Skeletal muscle cell (primary cell): Measurements from ENCODE around the gene UGGT2.
A peak's percentile ranks its signal among the peaks of the same experiment; 100 is the strongest.
"Not testable (repeated sequence)": the region's sequence is repeated elsewhere in the genome, so short reads cannot be mapped to it uniquely, and the experiment has no call there.

ENCODE experiments used
- DNase-seq: peaks from one replicate; pipeline ENCODE4 v3.0.0-alpha.2; 2010; ENCODE audit warnings: low read depth
- H3K4me3 ChIP-seq: 2 replicates; pipeline ENCODE4 v1.5.1; 2011; ENCODE audit warnings: low read depth, mild to moderate bottlenecking, control low read depth, low read length, moderate library complexity

The UGGT2 gene

DNA sequence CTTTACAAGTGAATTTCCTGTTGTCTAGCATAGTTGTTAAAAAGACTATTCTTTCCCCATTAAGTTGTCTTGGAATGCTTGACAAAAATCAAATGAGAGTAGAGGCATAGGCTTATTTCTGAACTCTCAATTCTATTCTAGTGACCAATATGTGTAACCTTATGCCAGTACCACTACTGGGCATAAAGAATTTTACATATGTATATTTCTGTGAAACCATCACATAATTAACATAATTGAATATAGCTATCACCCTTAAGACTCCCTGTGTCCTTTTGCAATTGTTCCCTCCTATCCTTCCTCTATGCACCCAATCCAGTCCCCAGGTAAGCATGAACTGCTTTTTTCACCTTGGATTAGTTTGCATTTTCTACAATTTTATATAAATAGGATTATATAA, 211.3 kb downstream of the UGGT2 start:
- H3K4me3 ChIP-seq, result no peak overlapping the region
- DNase-seq, result no peak

DNA sequence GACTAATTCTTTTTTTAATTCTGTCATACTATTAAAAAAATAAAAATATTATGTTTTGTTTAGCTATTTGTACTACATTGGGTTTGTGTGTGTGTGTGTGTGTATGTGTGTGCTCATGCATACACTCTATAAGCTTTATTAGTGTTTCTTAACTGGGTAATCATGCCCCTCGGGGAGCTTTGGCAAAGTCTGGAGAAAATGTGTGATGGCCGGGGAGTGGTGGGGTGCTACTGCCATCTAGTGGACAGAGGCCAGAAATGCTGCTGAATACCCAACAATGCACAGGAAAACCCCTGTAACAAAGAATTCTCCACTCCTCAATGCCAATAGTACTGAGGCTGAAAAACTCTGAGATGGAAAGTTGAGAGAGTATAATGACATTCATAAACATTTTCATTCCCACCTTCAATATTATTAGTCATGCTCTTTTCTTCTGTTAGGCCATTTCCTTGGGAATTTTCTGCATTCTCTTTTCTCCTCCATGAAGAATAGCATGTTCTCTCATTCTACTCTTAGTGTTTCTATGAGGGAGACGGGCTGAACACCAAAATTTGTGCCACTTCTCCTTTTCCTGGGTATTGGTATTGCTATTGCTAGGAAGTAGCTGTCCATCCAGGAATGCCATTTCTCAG, 219.0 kb downstream of the UGGT2 start:
- peak; percentile 20 for DNase-seq
- H3K4me3 ChIP-seq, result no peak overlapping the region

DNA sequence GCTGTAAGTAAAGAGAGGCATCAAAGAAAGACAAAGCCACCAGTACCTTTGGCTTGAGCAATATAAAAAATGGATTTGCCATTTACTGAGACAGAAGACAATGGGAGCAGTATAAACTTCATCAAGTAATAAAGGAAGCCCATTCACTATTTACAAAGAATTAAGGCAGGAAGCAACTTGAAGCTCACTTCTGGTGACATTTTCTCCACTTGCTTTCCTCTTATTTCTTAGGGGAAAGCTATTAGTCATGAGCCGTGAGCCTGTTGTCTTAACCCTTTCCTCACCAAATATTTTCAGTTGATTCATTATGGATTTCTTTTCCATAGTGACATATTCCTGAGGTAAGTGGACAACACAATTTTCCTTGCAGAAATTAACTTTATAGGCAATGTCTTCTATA, 219.5 kb downstream of the UGGT2 start:
- no peak overlapping the region for H3K4me3 ChIP-seq
- no peak for DNase-seq

DNA sequence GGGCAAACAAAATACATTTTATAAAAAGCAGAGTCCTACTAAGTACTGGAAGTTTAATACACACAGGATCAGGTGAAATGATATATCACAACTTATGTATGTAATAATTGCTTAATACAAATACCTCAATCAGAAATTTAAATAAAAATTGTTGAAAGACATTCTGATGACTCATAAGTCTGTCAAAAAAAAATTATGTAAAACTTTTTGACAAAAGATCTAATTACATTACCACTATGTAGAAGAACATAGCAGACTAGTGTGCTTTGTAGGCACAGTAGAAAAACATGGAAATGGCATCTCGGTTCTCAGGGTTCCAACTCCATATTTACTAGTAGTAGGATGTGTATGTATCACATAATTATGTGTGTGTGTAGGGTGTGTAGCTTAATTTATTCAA, 220.1 kb downstream of the UGGT2 start:
- no peak for DNase-seq
- no peak overlapping the region for H3K4me3 ChIP-seq

DNA sequence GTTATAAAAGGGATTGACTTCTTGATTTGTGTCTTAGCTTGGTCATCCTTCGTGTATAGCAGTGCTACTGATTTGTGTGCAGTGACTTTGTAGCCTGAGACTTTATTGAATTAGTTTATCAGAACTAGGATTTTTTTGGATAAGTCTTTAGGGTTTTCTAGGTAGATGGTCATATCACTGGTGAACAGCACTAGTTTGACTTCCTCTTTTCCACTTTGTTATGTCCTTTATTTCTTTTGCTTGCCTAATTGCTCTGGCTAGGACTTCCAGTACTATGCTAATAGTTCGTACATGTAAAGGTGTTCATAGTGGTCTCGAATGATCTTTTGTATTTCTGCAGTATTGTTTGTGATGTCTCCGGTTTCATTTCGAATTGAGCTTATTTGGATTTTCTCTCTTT, 230.9 kb downstream of the UGGT2 start:
- no peak overlapping the region for H3K4me3 ChIP-seq
- DNase-seq, result no peak

DNA sequence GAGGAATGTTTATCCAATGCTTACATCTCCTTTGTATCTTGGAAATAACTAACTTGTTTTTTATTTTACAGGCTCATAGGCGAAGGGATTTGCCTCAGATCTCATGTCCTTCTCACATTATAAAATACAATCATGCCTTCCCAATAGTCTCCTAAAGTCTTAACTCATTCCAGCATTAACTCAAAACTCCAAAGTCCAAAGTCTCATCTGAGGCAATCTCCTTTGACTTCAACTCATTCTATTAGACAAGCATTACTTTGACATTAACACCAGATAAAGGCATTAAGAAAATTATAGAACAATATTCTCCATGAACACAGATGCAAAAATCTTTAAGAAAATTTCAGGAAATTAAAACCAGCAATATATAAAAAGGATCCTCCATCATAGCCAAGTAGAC, 238.7 kb downstream of the UGGT2 start:
- DNase-seq, result no peak
- H3K4me3 ChIP-seq, result no peak overlapping the region

DNA sequence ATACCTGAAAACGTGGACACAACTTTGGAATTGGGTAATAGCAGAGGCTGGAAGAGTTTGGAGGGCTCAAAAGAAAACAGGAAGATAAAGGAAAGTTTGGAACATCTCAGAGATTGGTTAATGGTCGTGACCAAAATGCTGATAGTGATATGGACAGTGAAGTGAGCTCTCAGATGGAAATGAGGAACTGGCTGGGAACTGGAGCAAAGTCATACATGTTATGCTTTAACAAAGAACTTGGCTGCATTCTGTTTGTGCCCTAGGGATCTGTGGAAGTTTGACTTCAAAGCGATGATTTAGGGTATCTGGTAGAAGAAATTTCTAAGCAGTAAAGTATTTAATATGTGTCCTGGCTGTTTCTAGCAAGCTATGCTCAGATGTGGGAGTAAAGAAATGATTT, 240.1 kb downstream of the UGGT2 start:
- H3K4me3 ChIP-seq, result no peak overlapping the region

DNA sequence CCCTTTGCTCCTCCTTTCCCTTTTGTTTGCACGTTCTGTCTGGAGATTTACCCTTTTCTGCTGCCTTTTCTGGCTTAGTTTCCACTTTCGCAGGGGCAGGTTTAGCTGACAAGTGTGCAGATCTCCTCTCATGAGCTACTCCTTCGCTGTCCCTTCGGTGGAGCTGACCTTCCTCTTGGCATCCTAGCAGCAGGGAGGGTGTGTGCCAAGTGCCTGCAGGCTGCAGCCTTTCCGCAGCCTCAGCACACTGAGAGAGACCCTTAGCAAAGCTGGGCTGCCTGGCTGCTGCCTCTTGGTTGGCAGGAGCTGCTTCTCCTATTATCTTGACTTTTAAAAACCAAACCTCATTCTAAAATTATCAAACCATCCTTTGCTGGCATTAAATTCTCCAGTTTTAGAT, 243.8 kb downstream of the UGGT2 start:
- DNase-seq, result no peak
- no peak overlapping the region for H3K4me3 ChIP-seq

More for the DNA sequence above, 240.1 kb downstream of the UGGT2 start:
- DNase-seq, result no peak

DNA sequence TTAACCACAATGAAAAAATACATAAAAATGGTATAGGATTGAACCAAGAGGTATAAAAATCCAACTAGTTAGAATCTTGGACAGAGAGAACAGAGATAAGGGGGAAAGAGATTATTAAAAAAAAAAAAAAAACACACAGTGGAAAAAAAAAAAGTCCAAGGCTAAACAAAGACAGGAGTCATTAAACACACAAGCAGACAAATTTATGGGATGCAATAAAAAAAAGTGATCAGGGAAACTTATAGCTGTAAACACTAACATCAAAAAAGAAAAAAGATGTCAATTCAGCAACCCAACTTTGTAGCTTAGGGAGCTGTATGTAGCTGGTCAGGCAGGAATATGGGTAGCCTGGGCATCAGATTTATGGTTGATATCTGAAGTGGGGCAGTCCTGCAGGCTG, 247.3 kb downstream of the UGGT2 start:
- DNase-seq, result no peak
- no peak overlapping the region for H3K4me3 ChIP-seq

DNA sequence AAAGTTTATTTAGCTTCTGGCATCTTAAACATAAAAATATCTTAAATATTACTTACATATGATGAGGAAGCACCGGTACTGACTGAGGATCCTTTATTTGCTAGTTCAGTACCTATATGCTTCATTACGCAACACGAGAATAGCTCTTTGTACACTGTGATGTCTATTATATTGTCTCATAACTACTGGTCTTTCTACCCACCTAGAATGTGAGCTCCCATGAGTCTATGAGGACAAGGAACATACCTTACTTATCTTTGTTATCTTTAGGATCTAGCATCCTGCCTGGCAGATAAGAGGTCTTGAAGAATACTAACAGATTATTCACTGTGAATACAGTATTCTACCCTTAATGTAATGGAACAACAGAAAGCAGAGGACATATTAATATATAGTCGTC, 251.4 kb downstream of the UGGT2 start:
- H3K4me3 ChIP-seq, result no peak overlapping the region
- DNase-seq, result no peak

DNA sequence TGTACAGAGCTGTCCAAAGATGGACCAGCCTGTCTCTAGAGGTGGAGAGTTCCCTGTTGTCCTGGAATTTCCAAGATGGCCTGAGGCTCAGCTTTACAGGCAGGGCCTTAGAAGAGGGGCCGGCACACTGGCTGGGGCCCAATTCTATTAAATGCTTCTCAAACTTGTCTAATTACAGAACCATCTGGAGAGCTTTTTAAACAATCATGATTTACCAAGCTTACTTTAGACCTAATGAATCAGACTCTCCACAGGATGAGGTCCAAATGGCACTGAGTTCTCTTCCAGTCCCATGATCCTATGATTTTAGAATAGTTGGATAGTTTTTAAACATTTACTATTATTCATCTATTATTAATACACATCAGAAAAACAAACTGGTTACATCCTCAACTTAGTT, 252.8 kb downstream of the UGGT2 start:
- DNase-seq, result no peak
- H3K4me3 ChIP-seq, result no peak overlapping the region

DNA sequence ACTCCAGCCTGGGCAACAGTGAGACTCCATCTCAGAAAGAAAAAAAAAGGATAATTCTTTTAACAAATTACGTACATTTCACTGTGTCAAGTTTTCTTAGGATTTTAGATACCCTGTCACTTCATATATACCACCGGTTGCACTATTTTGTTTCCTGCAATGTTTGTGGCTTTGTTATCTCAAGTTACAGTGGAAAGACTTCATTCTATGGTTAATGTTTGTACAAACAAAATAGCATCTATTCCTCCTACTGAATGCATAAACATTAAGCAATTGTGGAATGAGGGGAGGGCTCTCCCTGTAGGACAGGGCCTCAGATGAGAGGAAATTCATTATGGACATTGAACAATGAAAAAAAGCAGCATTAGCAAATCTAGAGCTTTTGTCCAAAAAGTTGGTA, 256.2 kb downstream of the UGGT2 start:
- DNase-seq, result no peak
- no peak overlapping the region for H3K4me3 ChIP-seq

DNA sequence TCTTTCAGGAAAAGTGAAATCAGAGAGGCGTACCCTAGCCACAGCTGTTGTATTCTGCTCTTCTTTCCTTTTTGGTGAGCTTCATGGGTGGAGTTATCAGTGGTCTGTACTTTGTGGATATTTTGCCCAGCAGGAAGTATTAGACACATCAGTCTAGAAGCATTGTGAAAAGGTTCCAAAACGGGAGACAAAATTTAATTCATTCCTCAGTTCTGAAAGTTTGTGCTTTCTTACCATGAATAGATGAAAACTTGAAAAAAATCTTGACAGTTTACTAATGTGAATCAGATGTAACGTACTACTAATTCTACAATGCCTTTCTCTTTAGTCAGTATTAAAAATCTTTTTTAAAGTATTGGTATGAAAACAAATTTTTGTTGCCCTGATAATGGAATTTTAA, 259.4 kb downstream of the UGGT2 start:
- no peak for DNase-seq
- H3K4me3 ChIP-seq, result no peak overlapping the region

DNA sequence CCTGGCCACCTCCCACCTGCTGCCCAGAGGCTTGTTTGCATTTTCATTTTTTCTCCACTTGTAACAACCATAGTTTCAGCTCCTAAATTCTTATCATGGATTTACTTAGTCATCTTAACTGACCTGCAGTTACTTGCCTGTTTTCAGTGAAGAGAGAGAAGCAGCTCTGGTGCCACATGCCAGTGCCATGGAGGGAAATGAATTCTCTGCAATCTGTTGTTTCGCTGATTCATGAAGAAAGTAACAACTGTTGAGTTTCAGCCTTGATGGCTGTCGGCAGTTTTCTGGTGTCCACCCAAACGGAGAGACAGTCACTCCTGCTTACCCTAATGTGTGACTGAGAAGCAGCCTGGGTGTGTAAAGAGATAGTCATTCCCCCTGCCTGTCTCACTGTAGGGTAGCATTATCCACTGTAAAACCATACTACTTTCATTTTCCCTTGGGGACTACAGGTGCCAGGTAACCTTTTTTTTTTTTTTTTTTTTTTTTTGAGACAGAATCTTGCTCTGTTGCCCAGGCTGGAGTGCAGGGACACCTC, 260.1 kb downstream of the UGGT2 start:
- no peak for DNase-seq
- no peak overlapping the region for H3K4me3 ChIP-seq

DNA sequence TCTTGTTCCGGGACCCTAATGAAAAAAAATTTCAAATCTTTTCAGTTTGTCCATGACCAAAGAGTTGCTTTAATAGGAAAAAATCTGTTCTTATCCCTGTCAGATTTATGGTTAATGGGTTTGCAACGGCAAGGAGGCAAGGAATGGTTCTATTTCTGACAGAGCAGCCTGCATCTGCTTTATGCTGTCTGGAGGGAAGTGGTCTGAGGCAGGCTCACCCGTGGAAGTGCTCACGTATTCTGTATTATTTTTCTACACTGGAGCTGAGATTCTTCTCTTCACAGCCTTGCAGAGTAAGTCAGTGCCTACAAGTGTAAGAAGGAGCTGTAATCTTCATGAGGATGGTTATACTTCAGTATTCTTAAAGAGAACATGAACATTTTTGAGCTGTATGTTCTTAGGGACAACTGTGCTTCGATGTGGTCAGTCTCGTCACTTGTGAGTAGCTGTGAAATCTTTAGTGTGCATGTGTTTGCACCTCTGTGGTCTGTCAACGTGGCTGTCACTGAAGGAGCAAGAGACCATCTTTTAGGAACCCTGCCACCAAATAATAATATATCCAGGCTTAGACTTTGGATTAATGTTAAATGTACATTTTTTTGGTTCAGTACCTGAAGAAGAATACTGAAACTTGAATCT, 262.0 kb downstream of the UGGT2 start:
- DNase-seq, result no peak
- no peak overlapping the region for H3K4me3 ChIP-seq

DNA sequence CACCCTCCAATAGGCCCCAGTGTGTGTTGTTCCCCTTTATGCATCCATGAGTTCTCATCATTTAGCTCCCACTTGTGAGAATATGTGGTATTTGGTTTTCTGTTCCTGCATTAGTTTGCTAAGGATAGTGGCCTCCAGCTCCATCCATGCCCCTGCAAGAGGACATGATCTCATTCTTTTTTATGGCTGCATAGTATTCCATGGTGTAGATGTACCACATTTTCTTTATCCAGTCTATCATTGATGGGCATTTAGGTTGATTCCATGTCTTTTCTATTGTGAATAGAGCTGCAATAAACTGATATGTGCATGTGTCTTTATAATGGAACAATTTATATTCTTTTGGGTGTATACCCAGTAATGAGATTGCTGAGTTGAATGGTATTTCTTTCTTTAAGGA, 263.9 kb downstream of the UGGT2 start:
- H3K4me3 ChIP-seq, DNase-seq: not testable (repeated sequence)

DNA sequence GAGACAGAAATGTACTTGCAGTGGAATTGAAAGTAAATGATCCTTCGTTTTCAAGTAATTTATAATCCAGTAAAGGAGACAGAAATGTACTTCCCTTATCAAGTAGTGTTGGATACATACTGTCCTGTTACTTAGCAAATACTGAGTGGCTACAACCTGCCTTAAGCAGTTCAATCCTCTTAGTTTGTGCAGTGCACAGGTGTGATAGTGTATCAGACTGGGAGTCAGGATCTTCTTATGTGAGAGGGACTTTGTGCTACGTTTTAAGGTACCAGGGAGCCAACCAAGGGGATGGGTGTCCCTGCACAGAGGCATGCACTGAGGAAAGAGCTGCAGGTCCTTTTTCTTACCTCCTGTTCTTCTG, 265.1 kb downstream of the UGGT2 start:
- H3K4me3 ChIP-seq, result no peak overlapping the region
- no peak for DNase-seq

DNA sequence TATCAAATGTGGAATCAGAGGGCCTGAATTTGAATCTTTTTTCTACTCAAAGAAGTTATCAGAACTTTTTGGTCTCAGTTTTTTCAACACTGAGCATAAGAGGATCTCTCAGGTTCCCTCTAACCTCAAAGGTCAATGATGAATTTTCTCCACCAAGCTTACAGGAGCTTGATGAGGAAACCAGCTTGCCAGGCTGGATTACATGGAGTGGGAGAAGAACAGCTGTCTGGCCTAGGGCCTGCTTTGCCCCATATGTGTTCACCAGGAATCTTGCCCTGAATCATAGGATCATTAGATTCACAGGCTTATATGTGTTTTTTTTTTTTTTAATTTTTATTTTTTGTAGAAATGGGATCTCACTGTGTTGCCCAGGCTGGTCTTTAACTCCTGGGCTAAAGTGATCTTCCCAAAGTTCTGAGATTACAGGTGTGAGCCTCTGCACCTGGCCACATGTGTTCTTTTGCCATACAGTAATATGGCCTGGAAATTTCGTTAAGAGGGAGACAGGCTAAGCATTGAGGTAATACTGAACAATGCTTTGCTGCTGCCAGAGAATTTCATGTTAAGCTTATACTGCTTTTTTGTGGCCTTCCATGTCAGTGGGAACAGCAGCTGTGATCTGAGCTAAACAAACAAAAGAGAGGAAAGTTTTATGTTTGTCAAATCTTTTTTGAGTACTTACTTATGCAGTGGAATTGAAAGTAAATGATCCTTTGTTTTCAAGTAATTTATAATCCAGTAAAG, 265.7 kb downstream of the UGGT2 start:
- H3K4me3 ChIP-seq, result no peak overlapping the region
- peak; percentile 34 for DNase-seq

DNA sequence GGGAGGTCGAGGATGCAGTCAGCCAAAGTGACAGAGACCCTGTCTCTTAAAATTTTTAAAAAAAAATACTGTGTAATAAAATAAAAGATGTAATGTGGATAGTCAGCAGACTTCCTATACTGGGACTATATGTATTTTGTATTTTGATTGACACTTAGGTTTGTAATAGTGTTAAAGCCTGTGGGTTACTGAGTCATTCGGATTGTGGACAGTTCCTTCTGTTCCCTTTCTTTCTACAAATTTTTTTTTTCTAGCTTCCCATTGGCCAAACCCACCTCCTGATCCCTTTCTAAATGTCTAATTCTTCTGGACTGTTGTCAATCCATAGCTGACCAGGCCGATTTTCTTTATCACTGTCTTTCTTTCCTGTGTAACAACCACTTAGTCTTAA, 268.3 kb downstream of the UGGT2 start:
- DNase-seq, result no peak
- no peak overlapping the region for H3K4me3 ChIP-seq

DNA sequence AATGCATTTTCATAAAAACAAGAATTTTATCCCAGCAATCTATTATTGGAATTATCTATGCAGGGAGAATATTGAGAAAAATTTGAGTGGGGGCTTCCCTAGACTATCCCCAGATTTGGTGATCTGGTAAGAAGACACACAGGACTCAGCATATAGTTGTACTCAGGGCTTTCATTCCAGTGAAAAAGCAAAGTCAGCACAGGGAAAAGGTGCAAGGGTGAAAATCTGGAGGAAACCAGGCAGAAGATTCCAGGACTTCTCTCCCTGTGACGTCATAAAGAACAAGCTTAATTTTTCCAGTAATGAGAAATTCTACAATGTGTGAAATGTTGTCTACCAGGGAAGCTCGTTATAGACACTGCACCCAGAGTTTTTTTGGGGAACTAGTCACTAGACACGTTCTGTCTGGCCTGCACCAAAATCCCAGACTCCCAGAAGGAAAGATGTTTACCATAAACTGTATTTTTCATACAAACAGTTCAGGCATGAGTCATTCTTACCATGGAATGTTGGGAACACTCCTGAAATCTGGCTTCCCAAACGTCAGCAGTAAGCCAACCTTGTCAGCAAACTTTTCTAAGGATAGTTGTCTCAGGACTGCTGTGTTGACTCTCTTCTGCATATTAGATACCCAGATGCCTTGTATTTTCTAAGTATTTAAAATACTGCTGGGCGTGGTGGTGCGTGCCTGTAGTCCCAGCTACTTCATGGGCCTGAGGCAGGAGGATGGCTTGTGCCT, 268.9 kb downstream of the UGGT2 start:
- peak; percentile 63 for DNase-seq

More for the DNA sequence above, 268.9 kb downstream of the UGGT2 start:
- no peak overlapping the region for H3K4me3 ChIP-seq
